ENCODE measurements around the gene CTNND2.

- TF ChIP-seq CTCF (tag by site-specific recombination; IDR thresholded peaks at IDR 0.05) (no peak), ZNF121 (tag by site-specific recombination; IDR thresholded peaks at IDR 0.05) (no peak)
Measured at GRCh38 chr5:11780641-11781345, 123.5 kb downstream of the CTNND2 start.
